ENCODE data around the gene ZEB2. TPM values are rescaled to one million over a fixed set of nuclear protein-coding genes. Genes with fewer than 3 reads are reported as not detected.

The ZEB2 gene
- total and polyA plus RNA-seq, 4 donors, result 7.6 to 39.6 (median 22.2) TPM

GRCh38 chr2:144445196-144445595 is 74.7 kb downstream of the ZEB2 start (continued):
- TF ChIP-seq RXRA (IDR thresholded peaks at IDR 0.05) (no peak), HNF4G (IDR thresholded peaks at IDR 0.05) (no peak)
- TF ChIP-seq, protein P1, sequence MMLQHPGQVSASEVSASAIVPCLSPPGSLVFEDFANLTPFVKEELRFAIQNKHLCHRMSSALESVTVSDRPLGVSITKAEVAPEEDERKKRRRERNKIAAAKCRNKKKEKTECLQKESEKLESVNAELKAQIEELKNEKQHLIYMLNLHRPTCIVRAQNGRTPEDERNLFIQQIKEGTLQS (IDR thresholded peaks at IDR 0.05), result no peak

GRCh38 chr2:144443837-144444817 is 75.8 kb downstream of the ZEB2 start:
- Histone ChIP-seq H3K4me3 (ENCODE audit: low read depth in 1 of 3, low read length in 3 of 3) (no peak overlapping the region), H3K9ac (ENCODE audit: low read depth in 1 of 2, low read length in 2 of 2) (no peak overlapping the region), H3K9me3 (ENCODE audit: control insufficient read depth in 4 of 4, low read length in 3 of 4) (no peaks in the 10 kb centered on the region), H3K27me3 (ENCODE audit: control insufficient read depth in 4 of 4, insufficient read depth in 4 of 4, low read length in 3 of 4) (peaks cover 0 to 4% (median 0%) of the 10 kb centered on the region in 4 donors), H3K27ac (ENCODE audit: low read depth in 1 of 2, low read length in 2 of 2) (peak overlapping the region in 1 of 2 donors; percentile 17), H3K36me3 (ENCODE audit: control insufficient read depth in 4 of 4, insufficient read depth in 3 of 4, low read depth in 1 of 4, low read length in 3 of 4) (no peaks in the 10 kb centered on the region), H3K4me1 (ENCODE audit: control insufficient read depth in 4 of 4, insufficient read depth in 4 of 4, low read length in 3 of 4) (peaks cover 0 to 2% (median 0%) of the 10 kb centered on the region in 4 donors)
- no peak for DNase-seq (ENCODE audit: low spot score)
- 51% methylated on average over 6 of the region's 6 CpGs for WGBS
- TF ChIP-seq TAF1 (conservative IDR thresholded peaks at IDR 0.05) (no peak), GABPA (IDR thresholded peaks at IDR 0.05 in 1 of 2, conservative IDR thresholded peaks at IDR 0.05 in 1 of 2) (no peak), NR2F2 (IDR thresholded peaks at IDR 0.05) (no peak), FOXA1 (IDR thresholded peaks at IDR 0.05) (no peak), FOXA2 (IDR thresholded peaks at IDR 0.05) (no peak), EGR1 (IDR thresholded peaks at IDR 0.05; ENCODE audit: low read depth in 2 of 2) (no peak), MAX (IDR thresholded peaks at IDR 0.05) (no peak), HNF4A (conservative IDR thresholded peaks at IDR 0.05) (no peak), YY1 (IDR thresholded peaks at IDR 0.05) (no peak), SP1 (IDR thresholded peaks at IDR 0.05) (no peak), HNF4G (IDR thresholded peaks at IDR 0.05) (no peak), JUND (IDR thresholded peaks at IDR 0.05) (no peak), RXRA (IDR thresholded peaks at IDR 0.05) (no peak), RAD21 (IDR thresholded peaks at IDR 0.05) (no peak)
- TF ChIP-seq, protein P2, sequence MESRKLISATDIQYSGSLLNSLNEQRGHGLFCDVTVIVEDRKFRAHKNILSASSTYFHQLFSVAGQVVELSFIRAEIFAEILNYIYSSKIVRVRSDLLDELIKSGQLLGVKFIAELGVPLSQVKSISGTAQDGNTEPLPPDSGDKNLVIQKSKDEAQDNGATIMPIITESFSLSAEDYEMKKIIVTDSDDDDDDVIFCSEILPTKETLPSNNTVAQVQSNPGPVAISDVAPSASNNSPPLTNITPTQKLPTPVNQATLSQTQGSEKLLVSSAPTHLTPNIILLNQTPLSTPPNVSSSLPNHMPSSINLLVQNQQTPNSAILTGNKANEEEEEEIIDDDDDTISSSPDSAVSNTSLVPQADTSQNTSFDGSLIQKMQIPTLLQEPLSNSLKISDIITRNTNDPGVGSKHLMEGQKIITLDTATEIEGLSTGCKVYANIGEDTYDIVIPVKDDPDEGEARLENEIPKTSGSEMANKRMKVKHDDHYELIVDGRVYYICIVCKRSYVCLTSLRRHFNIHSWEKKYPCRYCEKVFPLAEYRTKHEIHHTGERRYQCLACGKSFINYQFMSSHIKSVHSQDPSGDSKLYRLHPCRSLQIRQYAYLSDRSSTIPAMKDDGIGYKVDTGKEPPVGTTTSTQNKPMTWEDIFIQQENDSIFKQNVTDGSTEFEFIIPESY (IDR thresholded peaks at IDR 0.05), result no peak
- TF ChIP-seq, protein P1 (IDR thresholded peaks at IDR 0.05), result no peak
- TF ChIP-seq, protein P3, sequence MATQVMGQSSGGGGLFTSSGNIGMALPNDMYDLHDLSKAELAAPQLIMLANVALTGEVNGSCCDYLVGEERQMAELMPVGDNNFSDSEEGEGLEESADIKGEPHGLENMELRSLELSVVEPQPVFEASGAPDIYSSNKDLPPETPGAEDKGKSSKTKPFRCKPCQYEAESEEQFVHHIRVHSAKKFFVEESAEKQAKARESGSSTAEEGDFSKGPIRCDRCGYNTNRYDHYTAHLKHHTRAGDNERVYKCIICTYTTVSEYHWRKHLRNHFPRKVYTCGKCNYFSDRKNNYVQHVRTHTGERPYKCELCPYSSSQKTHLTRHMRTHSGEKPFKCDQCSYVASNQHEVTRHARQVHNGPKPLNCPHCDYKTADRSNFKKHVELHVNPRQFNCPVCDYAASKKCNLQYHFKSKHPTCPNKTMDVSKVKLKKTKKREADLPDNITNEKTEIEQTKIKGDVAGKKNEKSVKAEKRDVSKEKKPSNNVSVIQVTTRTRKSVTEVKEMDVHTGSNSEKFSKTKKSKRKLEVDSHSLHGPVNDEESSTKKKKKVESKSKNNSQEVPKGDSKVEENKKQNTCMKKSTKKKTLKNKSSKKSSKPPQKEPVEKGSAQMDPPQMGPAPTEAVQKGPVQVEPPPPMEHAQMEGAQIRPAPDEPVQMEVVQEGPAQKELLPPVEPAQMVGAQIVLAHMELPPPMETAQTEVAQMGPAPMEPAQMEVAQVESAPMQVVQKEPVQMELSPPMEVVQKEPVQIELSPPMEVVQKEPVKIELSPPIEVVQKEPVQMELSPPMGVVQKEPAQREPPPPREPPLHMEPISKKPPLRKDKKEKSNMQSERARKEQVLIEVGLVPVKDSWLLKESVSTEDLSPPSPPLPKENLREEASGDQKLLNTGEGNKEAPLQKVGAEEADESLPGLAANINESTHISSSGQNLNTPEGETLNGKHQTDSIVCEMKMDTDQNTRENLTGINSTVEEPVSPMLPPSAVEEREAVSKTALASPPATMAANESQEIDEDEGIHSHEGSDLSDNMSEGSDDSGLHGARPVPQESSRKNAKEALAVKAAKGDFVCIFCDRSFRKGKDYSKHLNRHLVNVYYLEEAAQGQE (IDR thresholded peaks at IDR 0.05), result no peak
- TF ChIP-seq, protein P4, sequence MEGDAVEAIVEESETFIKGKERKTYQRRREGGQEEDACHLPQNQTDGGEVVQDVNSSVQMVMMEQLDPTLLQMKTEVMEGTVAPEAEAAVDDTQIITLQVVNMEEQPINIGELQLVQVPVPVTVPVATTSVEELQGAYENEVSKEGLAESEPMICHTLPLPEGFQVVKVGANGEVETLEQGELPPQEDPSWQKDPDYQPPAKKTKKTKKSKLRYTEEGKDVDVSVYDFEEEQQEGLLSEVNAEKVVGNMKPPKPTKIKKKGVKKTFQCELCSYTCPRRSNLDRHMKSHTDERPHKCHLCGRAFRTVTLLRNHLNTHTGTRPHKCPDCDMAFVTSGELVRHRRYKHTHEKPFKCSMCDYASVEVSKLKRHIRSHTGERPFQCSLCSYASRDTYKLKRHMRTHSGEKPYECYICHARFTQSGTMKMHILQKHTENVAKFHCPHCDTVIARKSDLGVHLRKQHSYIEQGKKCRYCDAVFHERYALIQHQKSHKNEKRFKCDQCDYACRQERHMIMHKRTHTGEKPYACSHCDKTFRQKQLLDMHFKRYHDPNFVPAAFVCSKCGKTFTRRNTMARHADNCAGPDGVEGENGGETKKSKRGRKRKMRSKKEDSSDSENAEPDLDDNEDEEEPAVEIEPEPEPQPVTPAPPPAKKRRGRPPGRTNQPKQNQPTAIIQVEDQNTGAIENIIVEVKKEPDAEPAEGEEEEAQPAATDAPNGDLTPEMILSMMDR (IDR thresholded peaks at IDR 0.05; ENCODE audit: low read depth, low read length, missing input control), result no peak
